Measurements from ENCODE around the gene C5orf47.

Gene C5orf47, protein sequence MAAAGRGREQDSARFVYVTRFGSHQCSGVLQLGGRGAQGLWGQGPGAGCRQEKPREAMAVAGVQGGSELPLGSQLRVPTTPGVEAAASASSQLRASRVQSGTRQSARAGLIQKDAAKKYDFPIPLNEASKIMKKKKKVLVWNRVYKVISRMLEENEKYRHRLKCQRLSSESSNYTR

GRCh38 chr5:173988554-173989431 lies at the start of gene C5orf47:
Gene C5orf47 (plus strand): TSS chr5:173989170. CDS start chr5:173989264, 94 bp downstream.
- DNase-seq (ENCODE audit: low read depth, low spot score) = no peak
- H3K27ac ChIP-seq = no peak within 1 kb of the TSS

GRCh38 chr5:173940269-173940668 lies 48.7 kb upstream of the C5orf47 start:
- no peak overlapping the region for H3K27ac ChIP-seq
- DNase-seq (ENCODE audit: low read depth, low spot score) = no peak

GRCh38 chr5:173941102-173941501 lies 47.9 kb upstream of the C5orf47 start:
- DNase-seq (ENCODE audit: low read depth, low spot score) = no peak
- no peak overlapping the region for H3K27ac ChIP-seq

- H3K27ac ChIP-seq = peak overlapping the region; percentile 22
- DNase-seq (ENCODE audit: low read depth, low spot score) = no peak
Observed at GRCh38 chr5:173941758-173942401, 47.1 kb upstream of the C5orf47 start.

GRCh38 chr5:173944511-173944910 lies 44.5 kb upstream of the C5orf47 start:
- no peak for DNase-seq (ENCODE audit: low read depth, low spot score)
- no peak overlapping the region for H3K27ac ChIP-seq

- H3K27ac ChIP-seq = no peak overlapping the region
Observed at GRCh38 chr5:173945160-173945559, 43.8 kb upstream of the C5orf47 start.

GRCh38 chr5:173946323-173946722 lies 42.6 kb upstream of the C5orf47 start:
- no peak for DNase-seq (ENCODE audit: low read depth, low spot score)

More at GRCh38 chr5:173945160-173945559, 43.8 kb upstream of the C5orf47 start:
- DNase-seq (ENCODE audit: low read depth, low spot score) = no peak

DNA sequence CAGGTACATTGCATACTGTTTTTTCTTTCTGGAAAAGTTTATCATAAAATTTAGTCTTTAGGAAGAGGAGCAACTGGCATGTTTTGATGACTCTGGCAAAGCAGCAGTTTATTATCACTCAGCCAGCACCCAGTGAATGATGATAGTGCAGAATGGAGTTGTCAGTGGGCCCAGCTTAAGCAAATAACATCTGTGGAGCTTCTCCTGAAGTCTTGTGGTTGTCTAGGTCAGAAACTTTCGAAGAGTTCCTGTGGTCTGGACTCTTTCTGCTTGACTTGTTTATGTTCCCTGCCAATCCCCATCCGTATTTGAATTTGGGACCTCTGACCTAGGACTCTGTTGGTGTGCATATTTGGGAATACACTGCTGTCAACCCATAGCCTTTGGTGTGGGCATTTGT lies 38.1 kb upstream of the C5orf47 start:
- no peak overlapping the region for H3K27ac ChIP-seq
- DNase-seq (ENCODE audit: low read depth, low spot score) = no peak

More at GRCh38 chr5:173946323-173946722, 42.6 kb upstream of the C5orf47 start:
- no peak overlapping the region for H3K27ac ChIP-seq

- no peak for DNase-seq (ENCODE audit: low read depth, low spot score)
- H3K27ac ChIP-seq = no peak overlapping the region
Observed at GRCh38 chr5:173953528-173954090, 35.4 kb upstream of the C5orf47 start.

DNA sequence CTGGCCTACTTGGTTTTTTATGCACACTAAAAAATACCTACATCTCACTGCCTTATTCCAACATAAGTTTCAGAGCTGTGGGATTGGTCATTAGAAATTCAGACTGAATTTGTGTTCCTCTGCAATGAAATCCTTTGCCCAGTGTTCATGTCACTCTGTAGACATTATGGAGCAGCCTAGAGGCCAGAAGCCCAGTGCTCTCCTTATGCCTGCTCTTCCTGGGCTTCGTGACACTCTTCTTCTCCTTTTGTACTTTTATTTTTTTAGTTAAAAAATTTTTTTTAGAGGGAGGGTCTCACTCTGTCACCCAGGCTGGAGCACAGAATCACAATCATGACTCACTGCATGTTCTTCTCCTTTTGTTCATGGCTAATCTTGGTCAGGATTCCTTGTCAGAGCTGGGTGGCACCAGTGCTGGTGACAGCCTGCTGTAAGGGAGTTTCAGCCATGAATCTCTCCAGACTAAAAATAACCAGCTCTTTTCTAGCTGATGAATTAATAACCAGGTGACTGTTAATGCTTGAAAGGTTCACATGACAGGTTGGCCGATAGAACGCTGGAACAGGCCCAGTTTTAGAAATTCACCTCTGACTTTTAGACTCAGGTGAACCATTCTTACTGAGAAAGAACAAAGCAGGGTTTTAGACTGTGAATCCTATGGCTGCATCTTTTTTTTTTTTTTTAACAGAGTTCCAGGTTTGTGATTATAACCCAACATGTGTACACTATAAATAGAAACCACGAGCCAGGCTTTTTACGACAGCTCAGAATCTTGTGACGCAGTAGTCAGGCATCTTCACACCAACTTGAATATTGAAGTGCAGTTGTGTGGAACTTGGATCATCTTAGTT lies 34.1 kb upstream of the C5orf47 start:
- DNase-seq (ENCODE audit: low read depth, low spot score) = no peak
- no peak overlapping the region for H3K27ac ChIP-seq

GRCh38 chr5:173960986-173961385 lies 28.0 kb upstream of the C5orf47 start:
- H3K27ac ChIP-seq = no peak overlapping the region

DNA sequence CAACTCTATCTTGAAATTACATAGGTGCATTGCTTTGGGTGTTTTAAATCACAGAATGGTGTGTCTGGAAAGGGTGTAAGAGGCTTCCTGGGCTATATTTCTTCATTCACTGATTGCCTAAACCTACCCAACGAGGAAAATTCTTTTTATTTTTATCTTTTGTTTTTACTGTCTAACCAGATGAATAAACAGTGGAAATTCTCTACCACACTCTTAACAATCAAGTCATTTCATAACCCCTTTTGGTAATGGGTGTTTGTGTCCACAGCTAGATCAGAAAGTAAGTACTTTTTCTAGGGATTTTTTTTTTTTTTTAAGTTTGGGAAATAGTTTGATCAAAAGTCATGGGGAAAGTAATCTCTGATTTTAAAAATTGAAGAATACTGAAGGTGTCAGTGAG lies 27.6 kb upstream of the C5orf47 start:
- no peak for DNase-seq (ENCODE audit: low read depth, low spot score)
- H3K27ac ChIP-seq = no peak overlapping the region

More at GRCh38 chr5:173960986-173961385, 28.0 kb upstream of the C5orf47 start:
- DNase-seq (ENCODE audit: low read depth, low spot score) = no peak

- H3K27ac ChIP-seq = peak overlapping the region; percentile 93
- no peak for DNase-seq (ENCODE audit: low read depth, low spot score)
Observed at GRCh38 chr5:173962436-173962972, 26.5 kb upstream of the C5orf47 start.

DNA sequence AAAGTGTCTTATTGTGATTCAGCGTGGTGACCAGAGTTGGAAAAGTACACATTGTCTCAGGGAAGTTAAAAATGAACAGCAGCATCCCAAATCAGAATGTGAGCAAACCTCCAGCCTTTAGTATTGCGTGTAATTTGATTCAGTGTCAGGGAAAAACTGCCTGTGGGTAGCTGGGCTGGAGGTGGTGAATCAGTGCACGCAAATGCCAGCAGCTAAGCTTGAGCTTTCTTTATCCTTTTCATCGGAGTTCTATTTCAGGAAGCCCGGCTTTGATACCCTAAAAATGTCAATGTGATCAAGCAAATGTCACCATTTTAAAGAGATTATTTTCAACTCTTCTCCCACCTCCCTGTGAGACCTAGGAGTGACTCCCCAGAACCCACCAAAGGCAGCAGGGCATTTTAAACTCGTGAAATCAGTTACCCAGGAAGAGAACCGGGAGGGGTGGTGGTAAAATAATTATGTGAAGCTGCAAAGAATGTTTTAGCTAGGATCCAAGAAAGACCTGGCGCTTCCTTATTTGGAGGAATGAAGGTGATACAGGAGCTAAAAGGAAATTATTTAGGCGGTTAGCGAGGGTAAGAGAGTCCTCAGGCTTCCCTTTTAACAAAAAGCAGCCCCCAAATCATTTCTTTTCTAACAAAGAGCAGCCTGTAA lies 25.7 kb upstream of the C5orf47 start:
- no peak for DNase-seq (ENCODE audit: low read depth, low spot score)
- H3K27ac ChIP-seq = peak overlapping the region; percentile 93

GRCh38 chr5:173963867-173964441 lies 25.0 kb upstream of the C5orf47 start:
- H3K27ac ChIP-seq = peak overlapping the region; percentile 93
- DNase-seq (ENCODE audit: low read depth, low spot score) = no peak

DNA sequence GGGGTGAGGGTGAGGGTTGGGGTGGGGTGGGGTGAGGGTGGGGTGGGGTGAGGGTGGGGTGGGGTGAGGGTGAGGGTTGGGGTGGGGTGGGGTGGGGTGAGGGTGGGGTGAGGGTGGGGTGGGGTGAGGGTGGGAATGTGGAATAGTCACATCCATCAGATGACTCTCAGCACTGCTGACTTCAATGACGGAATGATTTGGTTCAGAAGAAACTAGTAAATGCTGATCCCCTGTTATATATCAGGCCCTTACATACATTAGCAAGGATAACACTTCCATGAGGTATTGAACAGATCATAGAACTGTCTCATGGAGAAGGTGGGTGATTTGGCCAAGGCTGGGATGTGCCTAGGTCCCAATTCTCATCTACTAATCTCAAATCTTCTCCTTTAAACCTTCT lies 24.5 kb upstream of the C5orf47 start:
- DNase-seq (ENCODE audit: low read depth, low spot score) = no peak
- peak overlapping the region; percentile 93 for H3K27ac ChIP-seq

DNA sequence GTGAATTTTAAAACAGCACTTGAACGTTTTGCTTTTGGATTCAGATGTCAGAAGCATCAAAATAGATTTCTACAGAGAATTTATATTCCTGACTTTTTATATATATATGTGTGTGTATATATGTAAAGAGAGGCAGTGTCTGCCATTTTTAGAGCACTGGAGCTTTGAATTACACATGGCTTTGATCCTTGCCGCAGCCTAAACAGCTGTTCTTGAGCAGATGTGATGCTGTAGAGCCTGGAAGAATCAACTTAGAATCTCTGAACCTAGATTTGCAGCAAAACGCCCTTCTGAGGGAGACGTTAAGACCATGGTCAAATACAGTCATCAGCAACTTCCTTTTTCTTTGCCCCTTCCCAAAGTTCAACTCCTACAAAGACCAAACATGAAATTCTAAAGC lies 21.7 kb upstream of the C5orf47 start:
- no peak overlapping the region for H3K27ac ChIP-seq
- no peak for DNase-seq (ENCODE audit: low read depth, low spot score)

- H3K27ac ChIP-seq = no peak overlapping the region
- DNase-seq (ENCODE audit: low read depth, low spot score) = no peak
Observed at GRCh38 chr5:173968154-173968797, 20.7 kb upstream of the C5orf47 start.

Data from epithelial cell of prostate (primary cell).